ENCODE measurements around the gene CEP104. TPM values are rescaled to one million over a fixed set of nuclear protein-coding genes. Genes with fewer than 3 reads are reported as not detected.

The CEP104 gene
- total and polyA plus RNA-seq, 9 of the 15 experiments (the other 6 are each of a cell fraction or from before 2014, with no cell fraction given) = 11.2 to 63.4 (median 42.6) TPM

DNA sequence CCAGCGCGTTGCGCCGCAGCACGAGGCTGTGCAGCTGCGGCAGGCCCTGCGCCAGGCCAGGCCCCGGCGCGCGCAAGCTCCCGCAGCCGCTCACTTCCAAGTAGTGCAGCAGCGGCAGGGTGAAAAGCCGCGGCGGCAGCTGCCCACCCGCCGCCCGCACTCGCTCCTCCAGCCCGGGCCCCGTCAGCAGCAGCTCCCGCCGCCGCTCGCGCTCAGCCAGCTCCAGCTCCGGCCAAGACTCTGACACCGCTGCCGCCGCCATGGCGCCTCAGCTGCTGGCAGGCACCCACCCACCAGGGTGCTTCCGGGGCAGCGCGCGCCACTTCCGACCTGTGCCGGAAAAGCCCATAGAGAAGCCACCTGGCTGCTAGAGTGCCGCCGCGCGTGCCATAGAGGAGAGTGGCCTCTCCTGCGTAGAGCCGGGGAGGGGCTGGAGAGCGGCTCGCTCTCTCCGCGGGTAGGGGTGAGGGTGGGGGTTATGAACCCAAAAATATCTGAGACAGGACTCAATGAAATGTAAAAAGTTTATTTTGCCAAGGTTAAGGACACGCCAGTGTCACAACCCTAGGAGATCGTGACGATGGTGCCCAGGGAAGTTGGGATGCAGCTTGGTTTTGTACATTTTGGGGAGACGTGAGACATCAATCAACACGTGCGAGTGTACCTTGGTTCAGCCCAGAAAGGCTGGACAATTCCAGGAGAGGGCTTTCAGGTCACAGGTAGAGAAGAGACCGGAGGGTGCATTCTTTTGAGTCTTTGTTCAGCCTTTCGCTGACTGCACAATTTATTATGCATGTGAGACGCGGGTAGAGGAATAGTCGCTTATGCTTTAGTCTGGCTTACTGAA is 60.6 kb downstream of the CEP104 start, which contains the start of gene LRRC47 (continued):
- TF ChIP-seq ARNT (IDR thresholded peaks at IDR 0.05) = peak in 1 of 2 experiments; percentile 49; a peak in 1 of 4 replicates
- TF ChIP-seq, protein P1, sequence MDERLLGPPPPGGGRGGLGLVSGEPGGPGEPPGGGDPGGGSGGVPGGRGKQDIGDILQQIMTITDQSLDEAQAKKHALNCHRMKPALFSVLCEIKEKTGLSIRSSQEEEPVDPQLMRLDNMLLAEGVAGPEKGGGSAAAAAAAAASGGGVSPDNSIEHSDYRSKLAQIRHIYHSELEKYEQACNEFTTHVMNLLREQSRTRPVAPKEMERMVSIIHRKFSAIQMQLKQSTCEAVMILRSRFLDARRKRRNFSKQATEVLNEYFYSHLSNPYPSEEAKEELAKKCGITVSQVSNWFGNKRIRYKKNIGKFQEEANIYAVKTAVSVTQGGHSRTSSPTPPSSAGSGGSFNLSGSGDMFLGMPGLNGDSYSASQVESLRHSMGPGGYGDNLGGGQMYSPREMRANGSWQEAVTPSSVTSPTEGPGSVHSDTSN (CRISPR knock-in tag; IDR thresholded peaks at IDR 0.05; ENCODE audit: low read depth) = no peak
- TF ChIP-seq, protein P1 (tag; conservative IDR thresholded peaks at IDR 0.05; ENCODE audit: low read depth) = peak; percentile 79
- no peak for TF ChIP-seq ESRRB (CRISPR knock-in tag; IDR thresholded peaks at IDR 0.05; ENCODE audit: borderline replicate concordance)
- TF ChIP-seq SIN3A (IDR thresholded peaks at IDR 0.05; ENCODE audit: borderline replicate concordance in 2 of 2, control insufficient read depth in 1 of 2, low read depth in 2 of 2, low read length in 2 of 2) = peak; percentile 99
- TF ChIP-seq PHTF2 (CRISPR knock-in tag; IDR thresholded peaks at IDR 0.05) = no peak
- TF ChIP-seq EGR1 (conservative IDR thresholded peaks at IDR 0.05) = peak; percentile 52; the same call in 1 of the 2 replicates
- peak; percentile 80 for TF ChIP-seq JUND (IDR thresholded peaks at IDR 0.05; ENCODE audit: borderline replicate concordance, low read depth, low read length)
- no peak; the same call in 2 of the 3 replicates for TF ChIP-seq JUND (tag; IDR thresholded peaks at IDR 0.05; ENCODE audit: borderline replicate concordance, low read depth, low read length)
- TF ChIP-seq SMARCA5 (IDR thresholded peaks at IDR 0.05) = no peak
- no peak for TF ChIP-seq ZNF217 (CRISPR knock-in tag; IDR thresholded peaks at IDR 0.05)
- TF ChIP-seq ZBTB7A (IDR thresholded peaks at IDR 0.05; ENCODE audit: borderline replicate concordance, control insufficient read depth, low read depth, low read length) = peak; percentile 74; the same call in 1 of the 2 replicates
- no peak for TF ChIP-seq GATA2 (CRISPR knock-in tag; IDR thresholded peaks at IDR 0.05)
- TF ChIP-seq LCOR (CRISPR knock-in tag; IDR thresholded peaks at IDR 0.05) = peak; percentile 95
- TF ChIP-seq ZNF316 (IDR thresholded peaks at IDR 0.05) = peak; percentile 94
- TF ChIP-seq KAT7 (CRISPR knock-in tag; IDR thresholded peaks at IDR 0.05; ENCODE audit: borderline replicate concordance) = peak; percentile 76
- peak; percentile 99 for TF ChIP-seq SNIP1 (IDR thresholded peaks at IDR 0.05; ENCODE audit: low read depth)
- 0 out of 2 replicates have a peak, but pooled peaks have one; percentile 51 for TF ChIP-seq ZEB2 (IDR thresholded peaks at IDR 0.05)
- no peak for TF ChIP-seq ZNF785 (CRISPR knock-in tag; IDR thresholded peaks at IDR 0.05)
- peak; percentile 92 for TF ChIP-seq DACH1 (IDR thresholded peaks at IDR 0.05; ENCODE audit: partially characterized antibody)
- TF ChIP-seq GABPB2 (CRISPR knock-in tag; conservative IDR thresholded peaks at IDR 0.05) = no peak
- TF ChIP-seq YY1 (IDR thresholded peaks at IDR 0.05; ENCODE audit: borderline replicate concordance in 1 of 3, control insufficient read depth in 1 of 3, extremely low read depth in 1 of 3, insufficient read depth in 3 of 3, insufficient read length in 1 of 3, insufficient replicate concordance in 2 of 3, low read depth in 1 of 3, low read length in 2 of 3) = peak; percentile 76 to 96 (median 92)
- no peak for TF ChIP-seq ZNF41 (CRISPR knock-in tag; conservative IDR thresholded peaks at IDR 0.05)
- peak in 1 of 2 experiments; percentile 79; a peak in 2 of 4 replicates for TF ChIP-seq RCOR1 (IDR thresholded peaks at IDR 0.05; ENCODE audit: borderline replicate concordance in 1 of 2, low read depth in 2 of 2, low read length in 2 of 2)
- TF ChIP-seq NCOA2 (IDR thresholded peaks at IDR 0.05; ENCODE audit: partially characterized antibody in 2 of 2) = no peak
- TF ChIP-seq NR2C1 (IDR thresholded peaks at IDR 0.05) = peak; percentile 98
- peak; percentile 99 for TF ChIP-seq NR2C1 (tag; IDR thresholded peaks at IDR 0.05)
